H1 (cell line): ENCODE results near the gene ADAM12. TPM values are rescaled to one million over a fixed set of nuclear protein-coding genes. Genes with fewer than 3 reads are reported as not detected.

Experiments used
- CTCF ChIA-PET: fragments of 300-600 bp; sonication (Branson Sonifier 250); formaldehyde crosslinking; loops from one replicate; lab custom pipeline; 2021; ENCODE audit not compliant: partially characterized antibody; lab: Charles Lee
- POLR2A ChIA-PET: fragments of 300-600 bp; sonication (Branson Sonifier 250); formaldehyde crosslinking; loops from one replicate; lab custom pipeline; 2021; ENCODE audit warnings: inconsistent platforms; ENCODE audit not compliant: partially characterized antibody; lab: Charles Lee
- DNase-seq, 2 experiments: peaks; one replicate each; pipeline versions ENCODE4 v3.0.0 to v3.0.0-alpha.2; 2010 to 2022; ENCODE audit warnings: low spot score in 2 of 2, low read depth in 1 of 2, mixed read lengths in 1 of 2
- FAIRE-seq: peaks from 2 replicates; lab custom pipeline; 2011; peaks lifted over from hg19 to GRCh38; lab: Jason Lieb, UNC
- H2AFZ ChIP-seq: 2 replicates; pipeline ENCODE4 v1.8.1; 2012; ENCODE audit warnings: low read length, inconsistent platforms
- H2AK5ac ChIP-seq: 2 replicates; pipeline ENCODE4 v1.6.1; 2013; ENCODE audit warnings: low read depth, low read length
- H2BK120ac ChIP-seq: replicated peaks from 2 replicates; pipeline ENCODE3; 2013; ENCODE audit warnings: low read depth, low read length, inconsistent platforms
- H2BK12ac ChIP-seq: 2 replicates; pipeline ENCODE4 v1.6.1; 2013; ENCODE audit warnings: low read depth, low read length
- H2BK15ac ChIP-seq: 2 replicates; pipeline ENCODE4 v1.6.1; 2013; ENCODE audit warnings: low read length
- H2BK20ac ChIP-seq: 2 replicates; pipeline ENCODE4 v1.6.1; 2013; ENCODE audit warnings: low read length
- H2BK5ac ChIP-seq: 2 replicates; pipeline ENCODE4 v1.6.1; 2013; ENCODE audit warnings: low read depth, low read length
- H3K14ac ChIP-seq: 2 replicates; pipeline ENCODE4 v1.6.1; 2013; ENCODE audit warnings: inconsistent platforms; ENCODE audit not compliant: insufficient read length
- H3K18ac ChIP-seq: 2 replicates; pipeline ENCODE4 v1.6.1; 2013; ENCODE audit warnings: low read length; ENCODE audit errors: extremely low read depth
- H3K23ac ChIP-seq: 2 replicates; pipeline ENCODE4 v1.6.1; 2013; ENCODE audit warnings: inconsistent platforms; ENCODE audit not compliant: insufficient read length
- H3K23me2 ChIP-seq: 2 replicates; pipeline ENCODE4 v1.6.1; 2013; ENCODE audit warnings: low read depth, low read length
- H3K27ac ChIP-seq: 2 replicates; pipeline ENCODE4 v1.6.1; 2011; ENCODE audit warnings: low read depth, low read length, inconsistent platforms
- H3K27me3 ChIP-seq, 4 experiments: replicated peaks in 1 of 4; 1 replicate in 1 of 4; 2 replicates in 3 of 4; pipeline versions ENCODE4 v1.6.1 to v1.8.1; 2011 to 2013; ENCODE audit warnings: low read length in 3 of 4, mild to moderate bottlenecking in 3 of 4, inconsistent platforms in 2 of 4, mixed read lengths in 2 of 4, moderate library complexity in 1 of 4; ENCODE audit not compliant: control insufficient read depth in 3 of 4, insufficient read depth in 3 of 4; ENCODE audit errors: extremely low read depth in 1 of 4
- H3K36me3 ChIP-seq, 4 experiments: 2 replicates each; pipeline versions ENCODE4 v1.6.1 to v1.8.1; 2011 to 2013; ENCODE audit warnings: mild to moderate bottlenecking in 4 of 4, low read length in 3 of 4, moderate library complexity in 2 of 4, control low read depth in 1 of 4, inconsistent platforms in 1 of 4; ENCODE audit not compliant: insufficient read depth in 4 of 4, control insufficient read depth in 2 of 4
- H3K4ac ChIP-seq: replicated peaks from 2 replicates; pipeline ENCODE3; 2013; ENCODE audit warnings: low read length, low read depth, mixed read lengths, inconsistent platforms; ENCODE audit not compliant: insufficient read length
- H3K4me1 ChIP-seq, 4 experiments: replicated peaks in 1 of 4; 1 replicate in 1 of 4; 2 replicates in 3 of 4; pipeline versions ENCODE4 v1.6.1 to v1.8.1; 2011 to 2013; ENCODE audit warnings: low read length in 3 of 4, inconsistent platforms in 2 of 4, mixed read lengths in 1 of 4; ENCODE audit not compliant: insufficient read depth in 4 of 4, control insufficient read depth in 3 of 4
- H3K4me2 ChIP-seq, 2 experiments: 2 replicates each; pipeline versions ENCODE4 v1.6.1 to v1.8.1; 2011 to 2013; ENCODE audit warnings: low read depth in 2 of 2, low read length in 2 of 2, control low read depth in 1 of 2, inconsistent platforms in 1 of 2, mild to moderate bottlenecking in 1 of 2; ENCODE audit not compliant: insufficient read depth in 1 of 2
- H3K4me3 ChIP-seq, 4 experiments: fragments of 200-600, 300-600 bp in 1 of 4; sonication (generic), shearing (Covaris generic), sonication (Bioruptor Twin) in 1 of 4; 2 replicates each; pipeline versions ENCODE4 v1.5.1 to v1.8.1; 2011 to 2016; ENCODE audit warnings: low read length in 4 of 4, low read depth in 3 of 4, control low read depth in 2 of 4, inconsistent platforms in 2 of 4, mild to moderate bottlenecking in 2 of 4, mixed read lengths in 1 of 4, moderate library complexity in 1 of 4; ENCODE audit not compliant: insufficient read depth in 2 of 4; ENCODE audit errors: extremely low read depth in 1 of 4
- H3K56ac ChIP-seq: replicated peaks from 2 replicates; pipeline ENCODE3; 2013; ENCODE audit warnings: low read depth, mild to moderate bottlenecking, mixed read lengths, low read length, inconsistent platforms; ENCODE audit not compliant: insufficient read length
- H3K79me1 ChIP-seq: 2 replicates; pipeline ENCODE4 v1.6.1; 2013; ENCODE audit warnings: low read depth, low read length, control low read depth
- H3K79me2 ChIP-seq, 2 experiments: 2 replicates each; pipeline versions ENCODE4 v1.6.1 to v1.8.1; 2012 to 2013; ENCODE audit warnings: low read length in 2 of 2, mild to moderate bottlenecking in 2 of 2, inconsistent platforms in 1 of 2; ENCODE audit not compliant: insufficient read depth in 2 of 2, control insufficient read depth in 1 of 2
- H3K9ac ChIP-seq, 4 experiments: replicated peaks in 1 of 4; 1 replicate in 1 of 4; 2 replicates in 3 of 4; pipeline versions ENCODE4 v1.6.1 to v1.8.1; 2011 to 2013; ENCODE audit warnings: low read depth in 3 of 4, low read length in 3 of 4, control low read depth in 2 of 4, mild to moderate bottlenecking in 2 of 4, moderate library complexity in 2 of 4, inconsistent platforms in 1 of 4; ENCODE audit errors: extremely low read depth in 1 of 4
- H3K9me3 ChIP-seq, 2 experiments: 2 replicates each; pipeline versions ENCODE4 v1.6.1 to v1.8.1; 2012 to 2013; ENCODE audit warnings: mild to moderate bottlenecking in 2 of 2, moderate library complexity in 2 of 2, control low read depth in 1 of 2, inconsistent platforms in 1 of 2, low read depth in 1 of 2, low read length in 1 of 2, mixed read lengths in 1 of 2; ENCODE audit not compliant: insufficient read depth in 2 of 2
- H4K20me1 ChIP-seq, 2 experiments: replicated peaks in 1 of 2; 2 replicates each; pipeline versions ENCODE3 to v1.8.1; 2011 to 2013; ENCODE audit warnings: inconsistent platforms in 2 of 2, low read length in 2 of 2, mild to moderate bottlenecking in 1 of 2; ENCODE audit not compliant: insufficient read depth in 2 of 2, control insufficient read depth in 1 of 2
- H4K5ac ChIP-seq: 2 replicates; pipeline ENCODE4 v1.6.1; 2013; ENCODE audit warnings: low read length, low read depth, mixed read lengths, inconsistent platforms; ENCODE audit not compliant: insufficient read length
- H4K8ac ChIP-seq: 2 replicates; pipeline ENCODE4 v1.8.0; 2013; ENCODE audit warnings: mild to moderate bottlenecking, moderate library complexity, low read length, inconsistent platforms; ENCODE audit not compliant: insufficient read depth; ENCODE audit errors: extremely low read depth
- H4K91ac ChIP-seq: replicated peaks from 2 replicates; pipeline ENCODE3; 2013; ENCODE audit warnings: low read length, mixed read lengths, inconsistent platforms; ENCODE audit not compliant: insufficient read length
- BCL11A ChIP-seq, 2 experiments: IDR thresholded peaks; one replicate each; pipeline ENCODE4 v1.6.1; 2011; ENCODE audit warnings: low read depth in 2 of 2, low read length in 2 of 2, mild to moderate bottlenecking in 2 of 2
- KDM5A ChIP-seq: fragments of 200-600 bp; IDR thresholded peaks from 2 replicates; pipeline ENCODE4 v1.7.1; 2012; ENCODE audit warnings: mild to moderate bottlenecking, low read length, inconsistent platforms, mixed read lengths
- POLR2A ChIP-seq, 2 experiments: IDR thresholded peaks; 1 replicate in 1 of 2; 2 replicates in 1 of 2; pipeline ENCODE4 v1.6.1; 2011; ENCODE audit warnings: low read depth in 2 of 2, low read length in 2 of 2, mild to moderate bottlenecking in 2 of 2; ENCODE audit errors: control extremely low read depth in 1 of 2
- POLR2AphosphoS5 ChIP-seq: IDR thresholded peaks from 2 replicates; pipeline ENCODE4 v1.6.1; 2011; ENCODE audit warnings: low read depth, low read length
- SP4 ChIP-seq: IDR thresholded peaks from 2 replicates; pipeline ENCODE4 v1.6.1; 2012; ENCODE audit warnings: low read length, inconsistent platforms
- SRF ChIP-seq: IDR thresholded peaks from 2 replicates; pipeline ENCODE4 v1.6.1; 2011; ENCODE audit warnings: mild to moderate bottlenecking, low read depth, low read length, moderate library complexity
- WGBS, 2 experiments: shearing (Covaris generic) in 1 of 2; methylation state at CpG; one replicate each; pipeline versions ENCODE4 v1.1.6 to v1.1.7; 2013 to 2015; ENCODE audit warnings: low lambda C conversion rate in 2 of 2, mixed read lengths in 2 of 2, inconsistent platforms in 1 of 2, low coverage in 1 of 2, missing lambda C conversion rate in 1 of 2; ENCODE audit not compliant: insufficient replicate concordance in 2 of 2, insufficient coverage in 1 of 2, insufficient read length in 1 of 2; ENCODE audit errors: extremely low coverage in 1 of 2, missing lambda C conversion rate in 1 of 2; 5-methylcytosine and 5-hydroxymethylcytosine counted together
- polyA plus RNA-seq, 7 experiments: library from polyadenylated mRNA; depleted of rRNA in 3 of 7; stranded (reverse) in 5 of 7; unstranded in 2 of 7; fragments of >200 nt in 5 of 7; fragments of 200-250 nt in 2 of 7; gene quantifications; 1 replicate in 5 of 7; 2 replicates in 1 of 7; 4 replicates in 1 of 7; pipeline versions ENCODE4 v1.2.1 to v1.2.3, GENCODE V29; 2011 to 2013; ENCODE audit warnings: missing spikeins in 2 of 7, mixed read lengths in 2 of 7
- total RNA-seq: library from RNA; stranded (reverse); fragmentation: NEBNext Ultra II Directional; extraction: Animal tissue kit (Norgen Biotek cat#: 25700); gene quantifications from 2 replicates; pipeline ENCODE4 v1.2.1, GENCODE V29; 2021

Gene ADAM12
- total and polyA plus RNA-seq, 2 of the 8 experiments (the other 6 are each of a cell fraction or from before 2014, with no cell fraction given), result 0.07 to 0.17 TPM

DNA sequence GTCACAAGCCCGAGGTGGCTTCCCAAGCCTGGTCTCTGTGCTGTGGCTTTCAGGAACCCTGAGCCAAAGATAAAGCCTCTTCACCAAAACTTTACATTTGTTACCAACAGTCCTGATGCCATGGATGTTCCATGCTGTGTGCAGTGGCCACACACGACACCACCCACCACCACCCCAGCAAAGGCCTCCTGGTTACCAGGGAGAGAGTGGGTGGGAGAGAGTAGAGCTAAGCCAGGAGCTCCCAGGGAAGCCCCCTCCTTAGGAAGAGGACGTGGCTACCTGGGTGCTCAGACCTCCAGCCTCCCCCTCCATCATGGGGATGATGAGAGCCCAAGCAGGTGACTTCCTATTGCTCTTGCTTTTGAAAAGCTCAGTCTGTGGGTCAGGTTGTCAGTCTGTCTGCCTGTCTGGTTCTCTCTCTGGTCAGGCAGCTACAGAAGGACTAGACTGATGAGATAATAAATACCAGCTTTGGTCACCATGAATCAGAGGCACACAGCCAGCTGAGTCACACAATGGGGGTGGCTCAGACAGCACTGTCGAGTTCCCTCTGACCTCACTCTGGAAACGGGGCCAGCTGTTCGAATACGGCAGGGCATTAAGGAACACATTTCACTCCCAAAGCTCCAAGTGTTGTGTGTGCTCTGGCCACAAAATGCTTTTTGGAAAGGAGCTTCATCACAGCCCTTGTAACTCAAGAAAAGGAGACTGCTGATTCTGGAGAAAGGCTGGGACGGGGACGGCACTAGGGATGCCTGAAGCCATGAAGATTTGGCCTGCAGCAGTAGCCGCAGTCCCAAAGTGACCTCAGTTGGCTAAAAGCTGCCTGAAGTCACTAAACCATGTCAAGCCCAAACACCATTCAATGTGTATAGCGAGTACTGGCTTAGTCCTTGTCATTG is 325.9 kb downstream of the ADAM12 start:
- TF ChIP-seq SP4 (no peak), POLR2A (IDR thresholded peaks at IDR 0.05; ENCODE audit: control extremely low read depth in 1 of 2, low read depth in 2 of 2, low read length in 2 of 2) (no peak), POLR2AphosphoS5 (no peak), KDM5A (no peak), BCL11A (IDR thresholded peaks at IDR 0.05; ENCODE audit: low read depth in 2 of 2, low read length in 2 of 2) (no peak), SRF (no peak)
- Histone ChIP-seq H3K23me2 (no peaks in the 10 kb centered on the region), H3K79me1 (no peaks in the 10 kb centered on the region), H4K91ac (no peak overlapping the region), H3K9ac (no peak overlapping the region), H3K4me1 (peaks cover 0 to 2% (median 0%) of the 10 kb centered on the region in 4 experiments; a peak in 2 of 7 replicates), H4K8ac (no peak overlapping the region), H2BK15ac (no peak overlapping the region), H3K27ac (no peak overlapping the region), H2BK12ac (no peak overlapping the region), H3K9me3 (no peaks in the 10 kb centered on the region), H4K20me1 (no peaks in the 10 kb centered on the region), H2AFZ (no peak overlapping the region), H3K4ac (no peak overlapping the region), H3K79me2 (no peaks in the 10 kb centered on the region), H3K14ac (no peak overlapping the region), H3K18ac (no peak overlapping the region), H3K56ac (no peak overlapping the region), H2AK5ac (no peak overlapping the region), H4K5ac (no peak overlapping the region), H2BK120ac (no peak overlapping the region), H3K4me3 (no peak overlapping the region), H3K36me3 (no peaks in the 10 kb centered on the region), H3K23ac (no peak overlapping the region), H2BK5ac (no peak overlapping the region; the same call in 1 of the 2 replicates), H2BK20ac (no peak overlapping the region), H3K4me2 (no peak overlapping the region), H3K27me3 (no peaks in the 10 kb centered on the region)
- 84% methylated on average over 11 of the region's 11 CpGs; no CpG with 5 or more reads in 1 of the 2 experiments for WGBS, 2 experiments
- FAIRE-seq (no peak), DNase-seq (no peak)
- CTCF ChIA-PET, result interaction anchor here (1.0 to 1.1 kb wide), 2 partner anchors 35 to 194 kb away, joined by 3 read pairs; no protein-coding TSS in a partner anchor
- POLR2A ChIA-PET, result interaction anchor here (1.0 kb wide), 1 partner anchor 20 kb away, joined by 3 read pairs; no protein-coding TSS in a partner anchor
